Body of pancreas (tissue), 4 donors: ENCODE results near the gene CHAF1A.

ENCODE experiments used
- POLR2A ChIP-seq, 3 donors: fragments of 450-650 bp; IDR thresholded peaks; one replicate each; pipeline ENCODE4 v1.6.1; 2016; ENCODE audit warnings: antibody characterized with exemption in 3 of 3, mild to moderate bottlenecking in 2 of 3
- TF ChIP-seq, protein P1 (sequence below), 7 experiments: fragments of 450-650 bp in 4 of 7; fragments of 200-600 bp in 3 of 7; sonication (generic) in 3 of 7; IDR thresholded peaks; one replicate each; pipeline ENCODE4 v1.5.1; 2016 to 2019; ENCODE audit warnings: antibody characterized with exemption in 7 of 7

DNA sequence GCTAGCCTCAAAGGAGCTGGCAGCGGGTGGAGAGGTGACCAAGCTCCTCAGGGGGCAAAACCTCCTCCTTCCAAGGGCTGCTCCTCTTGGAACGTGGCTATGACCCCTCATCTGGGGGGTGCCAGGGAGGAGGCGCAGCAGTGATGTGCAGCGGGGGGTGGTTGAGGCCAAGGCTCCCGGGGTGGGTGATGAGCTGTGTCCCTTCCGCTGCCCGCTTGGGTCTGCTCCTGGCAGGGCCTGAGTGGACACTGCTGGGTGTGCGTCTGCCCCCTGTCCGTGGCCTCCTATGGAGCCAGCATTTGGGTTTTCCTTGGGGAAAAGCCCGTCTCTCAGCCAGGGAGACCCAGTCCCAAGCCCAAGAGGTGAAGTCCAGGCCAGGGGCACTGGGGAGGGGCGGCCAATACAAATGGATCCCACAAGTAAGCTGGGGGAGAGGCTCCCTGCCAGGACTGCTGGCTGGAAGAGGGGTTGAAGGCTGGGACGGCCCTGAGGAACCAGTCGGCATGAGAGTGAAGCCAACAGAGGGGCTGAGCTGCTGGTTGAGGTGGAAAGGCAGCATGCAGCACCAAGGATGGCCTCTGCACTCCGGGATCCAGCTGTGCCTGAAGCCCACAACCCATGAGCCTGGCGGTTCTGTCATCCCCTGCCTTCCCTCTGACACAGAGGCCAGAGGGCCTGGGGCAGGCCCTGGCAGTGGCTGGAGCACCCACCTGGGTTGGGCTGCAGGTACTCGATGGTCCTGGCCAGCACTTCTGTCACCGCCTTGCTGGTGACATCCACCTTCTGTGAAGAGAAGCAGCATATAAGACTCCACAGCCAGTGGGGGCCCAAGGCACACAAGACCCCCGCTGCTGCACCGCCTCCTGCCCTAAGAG lies 36.4 kb upstream of the CHAF1A start:
- TF ChIP-seq, protein P1, sequence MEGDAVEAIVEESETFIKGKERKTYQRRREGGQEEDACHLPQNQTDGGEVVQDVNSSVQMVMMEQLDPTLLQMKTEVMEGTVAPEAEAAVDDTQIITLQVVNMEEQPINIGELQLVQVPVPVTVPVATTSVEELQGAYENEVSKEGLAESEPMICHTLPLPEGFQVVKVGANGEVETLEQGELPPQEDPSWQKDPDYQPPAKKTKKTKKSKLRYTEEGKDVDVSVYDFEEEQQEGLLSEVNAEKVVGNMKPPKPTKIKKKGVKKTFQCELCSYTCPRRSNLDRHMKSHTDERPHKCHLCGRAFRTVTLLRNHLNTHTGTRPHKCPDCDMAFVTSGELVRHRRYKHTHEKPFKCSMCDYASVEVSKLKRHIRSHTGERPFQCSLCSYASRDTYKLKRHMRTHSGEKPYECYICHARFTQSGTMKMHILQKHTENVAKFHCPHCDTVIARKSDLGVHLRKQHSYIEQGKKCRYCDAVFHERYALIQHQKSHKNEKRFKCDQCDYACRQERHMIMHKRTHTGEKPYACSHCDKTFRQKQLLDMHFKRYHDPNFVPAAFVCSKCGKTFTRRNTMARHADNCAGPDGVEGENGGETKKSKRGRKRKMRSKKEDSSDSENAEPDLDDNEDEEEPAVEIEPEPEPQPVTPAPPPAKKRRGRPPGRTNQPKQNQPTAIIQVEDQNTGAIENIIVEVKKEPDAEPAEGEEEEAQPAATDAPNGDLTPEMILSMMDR (IDR thresholded peaks at IDR 0.05), result no peak
- TF ChIP-seq POLR2A (IDR thresholded peaks at IDR 0.05), result no peak
